Measurements from ENCODE around the gene IFNLR1.

GRCh38 chr1:24175033-24175755 is 11.9 kb downstream of the IFNLR1 start:
- TF ChIP-seq EZH2 (IDR thresholded peaks at IDR 0.05; ENCODE audit: borderline replicate concordance, low read depth, low read length, severe bottlenecking) (no peak), GATA2 (IDR thresholded peaks at IDR 0.05; ENCODE audit: insufficient read depth, insufficient read length, low read depth, low read length) (no peak), CTCF (IDR thresholded peaks at IDR 0.05; ENCODE audit: extremely low read depth in 1 of 2, insufficient read depth in 1 of 2, low read depth in 1 of 2, low read length in 2 of 2) (no peak), POLR2AphosphoS5 (IDR thresholded peaks at IDR 0.05; ENCODE audit: insufficient read depth, low read depth, low read length) (no peak), POLR2A (IDR thresholded peaks at IDR 0.05; ENCODE audit: low read depth, low read length) (no peak), MAX (IDR thresholded peaks at IDR 0.05; ENCODE audit: insufficient read depth, insufficient read length) (no peak)

Data from endothelial cell of umbilical vein (primary cell).